Stimulated activated CD4-positive, alpha-beta T cell treated with anti-CD3 and anti-CD28 coated beads, Interleukin-4, amount 100 ng/mL, for 48 hours (primary cell): ENCODE data around the gene MAG.
"Not testable (repeated sequence)": the region's sequence is repeated elsewhere in the genome, so short reads cannot be mapped to it uniquely, and the experiment has no call there.

Experiments used
- DNase-seq, 2 donors: peaks; one replicate each; pipeline ENCODE4 v3.0.0-alpha.2; 2020; ENCODE audit warnings: low read depth in 2 of 2

MAG gene

DNA sequence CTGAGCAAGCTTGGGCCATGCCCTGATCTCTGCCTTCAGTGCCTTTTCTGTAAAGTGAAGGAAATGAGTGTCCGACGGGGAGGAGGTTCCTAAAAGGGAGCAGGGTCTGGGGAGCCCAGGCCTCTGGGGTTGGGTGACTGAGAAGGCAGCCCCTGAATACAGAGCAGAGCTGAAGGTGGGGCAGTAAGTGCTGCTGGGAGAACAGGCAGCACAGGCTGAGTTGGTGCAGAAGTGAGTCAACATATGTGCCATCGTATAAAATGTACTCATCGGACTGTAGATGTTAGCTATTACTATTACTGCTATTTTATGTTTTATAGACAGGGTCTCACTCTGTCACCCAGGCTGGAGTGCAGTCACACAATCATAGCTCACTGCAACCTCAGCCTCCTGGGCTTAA lies 10.7 kb upstream of the MAG start:
- no peak for DNase-seq

- no peak for DNase-seq
These were observed 7.5 kb upstream of the MAG start for GRCh38 chr19:35284153-35285094.

- no peak for DNase-seq
These were observed 6.9 kb upstream of the MAG start for GRCh38 chr19:35285095-35285449.

GRCh38 chr19:35285465-35285864 lies 6.5 kb upstream of the MAG start:
- DNase-seq, result not testable (repeated sequence)

DNA sequence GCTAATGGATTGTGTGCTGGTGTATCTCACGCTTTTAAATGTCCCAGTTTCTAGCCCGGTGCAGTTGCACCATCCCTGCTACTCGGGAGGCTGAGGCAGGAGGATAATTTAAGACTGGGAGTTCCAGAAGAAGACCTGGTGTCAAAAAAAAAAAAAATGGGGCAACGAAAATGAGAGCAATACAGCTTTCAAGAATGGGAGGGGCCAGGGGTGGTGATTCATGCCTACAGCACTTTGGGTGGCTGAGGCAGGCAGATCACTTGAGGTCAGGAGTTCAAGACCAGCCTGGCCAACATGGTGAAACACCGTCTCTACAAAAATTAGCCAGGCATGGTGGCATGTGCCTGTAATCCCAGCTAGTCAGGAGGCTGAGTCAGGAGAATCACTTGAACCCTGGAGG lies 5.9 kb upstream of the MAG start:
- DNase-seq, result not testable (repeated sequence)

GRCh38 chr19:35287713-35288112 lies 4.2 kb upstream of the MAG start:
- no peak for DNase-seq

DNA sequence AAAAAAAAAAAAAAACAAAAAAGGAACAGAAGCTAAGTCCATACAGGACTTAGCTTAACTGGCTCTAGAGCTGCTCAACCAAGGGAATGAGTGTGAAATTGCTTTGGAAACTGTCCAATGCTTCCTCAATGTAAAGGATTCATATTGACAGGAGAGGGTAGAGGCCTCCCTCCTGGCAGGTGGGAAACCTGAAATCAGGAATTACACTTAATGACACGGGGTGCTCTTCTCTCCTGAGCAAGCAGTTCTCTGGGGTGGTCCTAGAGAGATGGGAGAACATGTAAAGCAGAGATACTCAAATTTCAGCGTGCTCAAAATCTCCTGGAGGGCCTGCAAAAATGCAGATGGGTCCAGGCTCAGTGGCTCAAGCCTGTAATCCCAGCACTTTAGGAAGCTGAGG lies 3.6 kb upstream of the MAG start:
- DNase-seq, result no peak

GRCh38 chr19:35288906-35289305 lies 3.1 kb upstream of the MAG start:
- DNase-seq, result no peak

DNA sequence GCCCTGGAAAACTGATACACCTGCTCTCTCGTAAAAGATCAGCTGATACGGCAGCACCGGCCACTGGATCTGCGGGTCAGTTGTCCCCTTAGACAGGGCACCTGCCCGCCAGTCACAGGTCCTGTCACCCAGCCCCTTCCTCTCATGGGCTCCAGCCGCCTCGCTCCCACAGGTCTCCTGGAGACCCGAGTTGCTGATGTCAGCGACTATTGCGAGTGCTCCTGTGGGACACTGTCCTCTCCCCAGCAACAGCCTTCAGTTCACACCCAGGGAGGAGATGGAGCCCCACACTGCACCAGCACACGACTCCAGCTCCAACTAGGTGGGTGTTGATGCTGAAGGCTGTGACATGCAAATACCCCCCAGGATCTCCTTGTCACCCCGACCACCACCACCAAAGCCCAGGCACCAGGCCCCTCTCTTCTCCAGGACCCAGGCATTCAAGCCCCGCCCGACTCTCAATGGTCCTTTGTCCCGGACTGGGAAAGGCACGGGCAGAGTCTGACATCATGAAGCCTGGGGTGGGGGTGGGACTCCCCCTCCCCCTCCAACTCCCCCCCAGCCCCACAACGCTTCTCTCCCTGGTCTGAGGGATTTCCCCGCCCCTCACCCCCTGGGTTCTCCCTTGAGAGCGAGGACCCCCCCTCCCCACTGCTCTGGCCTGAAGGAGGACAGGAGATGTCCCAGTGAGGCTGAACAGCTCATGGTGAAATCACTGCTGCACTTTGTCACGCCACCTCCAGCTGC lies 1.4 kb upstream of the MAG start:
- DNase-seq, result no peak

DNA sequence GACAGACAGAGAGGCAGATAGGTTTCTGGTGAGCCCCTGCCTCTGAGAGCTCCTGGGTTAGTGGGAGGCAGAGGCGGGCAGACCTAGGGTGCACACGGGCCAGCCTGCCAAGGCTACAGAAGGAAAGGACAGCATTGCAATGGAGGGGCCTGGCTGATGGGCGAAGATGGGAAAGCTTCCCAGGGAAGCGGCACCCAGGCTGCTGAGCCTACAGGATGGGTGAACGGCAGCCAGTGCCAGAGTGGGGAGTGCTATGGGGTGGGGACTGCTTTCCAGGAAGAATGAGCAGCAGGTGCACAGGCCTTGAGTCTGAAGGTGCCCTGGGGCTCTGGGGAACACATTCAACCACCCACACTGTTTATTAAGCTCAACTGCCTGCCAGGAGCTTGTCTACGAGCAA lies 702 bp upstream of the MAG start:
- no peak for DNase-seq

DNA sequence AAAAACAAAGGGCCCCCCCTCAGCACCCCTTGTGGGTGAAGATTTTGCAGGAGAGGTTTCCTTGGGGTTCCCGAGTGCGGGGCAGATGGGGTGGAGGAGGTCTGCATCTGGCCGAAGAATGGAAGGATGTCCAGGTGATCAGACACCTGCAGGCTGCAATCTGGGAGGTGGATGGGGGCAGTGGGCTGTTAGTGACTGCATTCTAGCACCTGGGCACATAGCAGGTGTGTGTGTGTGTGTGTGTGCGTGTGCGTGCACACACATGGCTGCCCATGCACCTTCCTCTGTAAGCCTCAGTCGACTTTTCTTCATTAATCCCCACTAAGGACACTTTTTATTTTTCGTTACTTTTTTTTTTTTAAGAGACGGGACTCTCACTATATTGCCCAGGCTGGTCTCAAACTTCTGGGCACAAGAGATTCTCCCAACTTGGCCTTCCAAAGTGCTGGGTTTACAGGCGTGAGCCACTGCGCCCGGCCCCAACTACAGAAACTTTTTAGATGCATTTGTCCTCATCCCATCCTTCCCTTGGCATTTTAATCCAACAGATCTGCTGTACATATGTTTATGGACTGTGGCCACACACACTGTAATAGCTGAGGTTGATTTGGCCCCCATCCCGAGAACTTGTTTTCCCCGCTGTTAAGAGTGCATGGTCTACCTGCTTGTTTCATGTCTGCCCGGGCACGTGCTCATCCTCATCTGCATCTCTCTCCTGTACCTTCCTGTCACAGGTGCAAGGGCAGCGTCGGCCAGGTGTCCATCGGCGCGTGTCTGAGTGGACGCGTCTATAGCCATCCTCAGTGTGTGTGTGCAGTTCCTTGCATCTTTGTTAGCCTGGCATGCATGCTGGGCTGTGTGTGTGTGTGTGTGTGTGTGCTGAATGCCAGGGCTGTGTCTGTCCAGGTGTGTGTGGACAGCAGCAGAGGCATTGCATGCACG lies 731 bp downstream of the MAG start:
- no peak for DNase-seq

- DNase-seq, result no peak
These were observed 1.4 kb downstream of the MAG start for GRCh38 chr19:35293363-35293739.

DNA sequence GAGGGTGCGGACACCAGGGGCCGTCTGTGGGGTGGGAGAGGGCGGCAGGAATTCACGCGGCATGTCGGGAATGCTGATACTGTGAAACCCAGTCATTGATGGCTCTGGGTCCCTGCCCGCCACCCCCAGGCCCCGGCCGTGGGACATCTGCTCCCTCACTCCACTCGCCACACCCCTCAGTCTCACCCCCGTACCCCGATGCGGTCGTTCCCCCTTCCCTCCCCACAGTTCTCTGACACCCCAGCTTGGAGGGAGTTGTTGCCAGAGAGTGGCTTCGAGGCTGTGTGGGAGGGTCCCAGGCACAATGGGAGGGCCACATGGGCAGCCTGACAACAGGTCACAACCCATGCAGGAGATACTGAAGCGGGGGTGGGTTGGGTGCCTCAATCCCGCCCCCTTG lies 1.8 kb downstream of the MAG start:
- no peak for DNase-seq

GRCh38 chr19:35294328-35294727 lies 2.4 kb downstream of the MAG start:
- no peak for DNase-seq

GRCh38 chr19:35294859-35295791 lies 3.2 kb downstream of the MAG start:
- DNase-seq, result no peak

- peak in 1 of 2 donors; percentile 17 for DNase-seq
These were observed 4.0 kb downstream of the MAG start for GRCh38 chr19:35295792-35296462.

DNA sequence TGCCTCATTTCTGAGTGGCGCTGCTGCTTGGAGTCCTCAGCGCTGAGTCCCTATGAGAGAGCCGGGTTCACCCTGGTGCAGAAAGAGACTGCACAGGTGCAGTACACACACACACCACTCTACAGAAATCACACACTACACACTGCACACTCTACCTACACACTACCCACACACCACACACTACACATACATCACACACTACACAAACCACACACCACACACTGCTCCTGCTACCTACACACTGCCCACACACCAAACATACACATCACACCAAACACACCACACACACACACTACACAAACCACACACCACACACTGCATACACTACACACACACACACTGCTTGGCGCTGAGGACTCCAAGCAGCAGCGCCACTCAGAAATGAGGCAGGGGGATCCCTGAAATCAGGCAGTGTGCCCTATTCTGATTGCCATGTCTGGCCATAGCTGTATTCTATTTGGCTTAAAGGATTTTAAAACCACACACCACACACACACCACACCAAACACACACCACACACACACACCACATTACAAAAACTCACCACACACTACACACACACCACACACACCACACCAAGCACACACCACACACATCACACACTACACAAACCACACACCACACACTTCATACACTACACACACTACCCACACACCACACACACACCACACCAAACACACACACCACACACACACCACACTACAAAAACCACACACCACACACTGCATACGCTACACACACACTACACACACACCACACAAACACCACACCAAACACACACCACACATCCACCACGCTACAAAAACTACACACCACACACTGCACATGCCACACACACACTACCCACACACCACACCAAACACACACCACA lies 4.9 kb downstream of the MAG start:
- no peak for DNase-seq

DNA sequence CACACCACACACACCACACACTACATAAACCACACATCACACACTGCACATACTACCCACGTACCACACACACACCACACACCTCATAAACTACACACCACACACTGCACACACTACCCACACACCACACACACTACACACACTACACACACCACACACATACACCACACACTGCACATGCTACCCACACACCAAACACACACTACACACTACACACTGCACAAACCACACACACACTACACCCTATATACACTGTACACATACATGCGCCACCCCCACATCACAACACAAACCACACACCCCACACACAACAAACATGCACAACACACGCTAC lies 5.5 kb downstream of the MAG start:
- DNase-seq, result no peak

- DNase-seq, result no peak
These were observed 6.0 kb downstream of the MAG start for GRCh38 chr19:35297922-35298321.

DNA sequence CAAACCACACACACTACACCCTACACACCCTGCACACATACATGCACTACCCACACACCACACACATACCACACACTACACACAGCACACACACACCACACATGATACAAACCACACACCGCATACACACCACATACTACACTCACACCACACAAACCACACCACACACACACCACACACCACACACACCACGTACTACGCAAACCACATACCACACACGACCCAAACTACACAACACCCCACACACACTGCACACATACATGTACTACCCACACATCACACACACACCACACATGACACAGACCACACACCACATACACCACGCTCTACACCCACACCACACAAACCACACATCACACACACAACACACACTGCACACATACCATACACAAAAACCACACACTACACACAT lies 6.6 kb downstream of the MAG start:
- no peak for DNase-seq
